Measurements from ENCODE around the gene ZNF784.

Gene ZNF784

GRCh38 chr19:55623130-55623529, 1.2 kb downstream of the ZNF784 start:
- H3K9me3 Mint-ChIP-seq = no peaks in the 10 kb centered on the region
- H3K36me3 Mint-ChIP-seq (ENCODE audit: low read depth) = peaks cover 18% of the 10 kb centered on the region
- no peak overlapping the region for H3K4me3 Mint-ChIP-seq
- H3K27me3 Mint-ChIP-seq = peaks cover 8% of the 10 kb centered on the region
- H3K4me1 Mint-ChIP-seq (ENCODE audit: low read depth) = peaks cover 55% of the 10 kb centered on the region
- H3K27ac Mint-ChIP-seq = no peak overlapping the region

- no peak overlapping the region for H3K27ac Mint-ChIP-seq
- H3K36me3 Mint-ChIP-seq (ENCODE audit: low read depth) = peaks cover 22% of the 10 kb centered on the region
- H3K27me3 Mint-ChIP-seq = peaks cover 8% of the 10 kb centered on the region
- H3K9me3 Mint-ChIP-seq = no peaks in the 10 kb centered on the region
- H3K4me1 Mint-ChIP-seq (ENCODE audit: low read depth) = peaks cover 55% of the 10 kb centered on the region
- no peak overlapping the region for H3K4me3 Mint-ChIP-seq
Observed at GRCh38 chr19:55622242-55622969, 2.0 kb downstream of the ZNF784 start.

GRCh38 chr19:55621673-55622231, 2.6 kb downstream of the ZNF784 start:
- Mint-ChIP-seq H3K4me3 (no peak overlapping the region), H3K27me3 (peaks cover 4% of the 10 kb centered on the region), H3K9me3 (no peaks in the 10 kb centered on the region), H3K27ac (no peak overlapping the region), H3K4me1 (ENCODE audit: low read depth) (peaks cover 50% of the 10 kb centered on the region), H3K36me3 (ENCODE audit: low read depth) (peaks cover 27% of the 10 kb centered on the region)

GRCh38 chr19:55621205-55621672, 3.1 kb downstream of the ZNF784 start:
- H3K27me3 Mint-ChIP-seq = peaks cover 3% of the 10 kb centered on the region
- H3K36me3 Mint-ChIP-seq (ENCODE audit: low read depth) = peaks cover 29% of the 10 kb centered on the region
- no peak overlapping the region for H3K27ac Mint-ChIP-seq
- H3K4me3 Mint-ChIP-seq = no peak overlapping the region
- H3K9me3 Mint-ChIP-seq = no peaks in the 10 kb centered on the region
- peaks cover 45% of the 10 kb centered on the region for H3K4me1 Mint-ChIP-seq (ENCODE audit: low read depth)

GRCh38 chr19:55620410-55621204, 3.8 kb downstream of the ZNF784 start:
- Mint-ChIP-seq H3K36me3 (ENCODE audit: low read depth) (peaks cover 29% of the 10 kb centered on the region), H3K27ac (peak overlapping the region; percentile 29), H3K4me1 (ENCODE audit: low read depth) (peaks cover 40% of the 10 kb centered on the region), H3K9me3 (no peaks in the 10 kb centered on the region), H3K4me3 (peak overlapping the region; percentile 23), H3K27me3 (peaks cover 3% of the 10 kb centered on the region)

GRCh38 chr19:55619286-55619685, 5.1 kb downstream of the ZNF784 start:
- peak overlapping the region; percentile 19 for H3K27ac Mint-ChIP-seq
- H3K4me1 Mint-ChIP-seq (ENCODE audit: low read depth) = peaks cover 31% of the 10 kb centered on the region
- H3K27me3 Mint-ChIP-seq = no peaks in the 10 kb centered on the region
- H3K9me3 Mint-ChIP-seq = no peaks in the 10 kb centered on the region
- H3K36me3 Mint-ChIP-seq (ENCODE audit: low read depth) = peaks cover 29% of the 10 kb centered on the region
- H3K4me3 Mint-ChIP-seq = no peak overlapping the region

- H3K36me3 Mint-ChIP-seq (ENCODE audit: low read depth) = peaks cover 29% of the 10 kb centered on the region
- peaks cover 24% of the 10 kb centered on the region for H3K4me1 Mint-ChIP-seq (ENCODE audit: low read depth)
- no peak overlapping the region for H3K4me3 Mint-ChIP-seq
- H3K27ac Mint-ChIP-seq = no peak overlapping the region
- H3K27me3 Mint-ChIP-seq = no peaks in the 10 kb centered on the region
- H3K9me3 Mint-ChIP-seq = no peaks in the 10 kb centered on the region
Observed at GRCh38 chr19:55618426-55618825, 5.9 kb downstream of the ZNF784 start.

- H3K27me3 Mint-ChIP-seq = no peaks in the 10 kb centered on the region
- H3K4me1 Mint-ChIP-seq (ENCODE audit: low read depth) = peaks cover 25% of the 10 kb centered on the region
- no peak overlapping the region for H3K4me3 Mint-ChIP-seq
- H3K9me3 Mint-ChIP-seq = no peaks in the 10 kb centered on the region
- H3K27ac Mint-ChIP-seq = peak overlapping the region; percentile 26
- H3K36me3 Mint-ChIP-seq (ENCODE audit: low read depth) = peaks cover 38% of the 10 kb centered on the region
Observed at GRCh38 chr19:55617426-55617825, 6.9 kb downstream of the ZNF784 start.

- H3K36me3 Mint-ChIP-seq (ENCODE audit: low read depth) = peaks cover 38% of the 10 kb centered on the region
- H3K9me3 Mint-ChIP-seq = no peaks in the 10 kb centered on the region
- H3K4me1 Mint-ChIP-seq (ENCODE audit: low read depth) = peaks cover 35% of the 10 kb centered on the region
- H3K4me3 Mint-ChIP-seq = no peak overlapping the region
- H3K27me3 Mint-ChIP-seq = no peaks in the 10 kb centered on the region
- no peak overlapping the region for H3K27ac Mint-ChIP-seq
Observed at GRCh38 chr19:55616395-55616875, 7.9 kb downstream of the ZNF784 start.

GRCh38 chr19:55615543-55616394, 8.6 kb downstream of the ZNF784 start:
- no peaks in the 10 kb centered on the region for H3K9me3 Mint-ChIP-seq
- peaks cover 36% of the 10 kb centered on the region for H3K4me1 Mint-ChIP-seq (ENCODE audit: low read depth)
- H3K27me3 Mint-ChIP-seq = no peaks in the 10 kb centered on the region
- H3K4me3 Mint-ChIP-seq = no peak overlapping the region
- H3K27ac Mint-ChIP-seq = no peak overlapping the region
- H3K36me3 Mint-ChIP-seq (ENCODE audit: low read depth) = peaks cover 36% of the 10 kb centered on the region

GRCh38 chr19:55614711-55615542, 9.4 kb downstream of the ZNF784 start:
- H3K4me1 Mint-ChIP-seq (ENCODE audit: low read depth) = peaks cover 34% of the 10 kb centered on the region
- peaks cover 30% of the 10 kb centered on the region for H3K36me3 Mint-ChIP-seq (ENCODE audit: low read depth)
- no peak overlapping the region for H3K27ac Mint-ChIP-seq
- H3K27me3 Mint-ChIP-seq = no peaks in the 10 kb centered on the region
- no peak overlapping the region for H3K4me3 Mint-ChIP-seq
- no peaks in the 10 kb centered on the region for H3K9me3 Mint-ChIP-seq

GRCh38 chr19:55613930-55614710, 10.2 kb downstream of the ZNF784 start:
- H3K4me3 Mint-ChIP-seq = no peak overlapping the region
- H3K4me1 Mint-ChIP-seq (ENCODE audit: low read depth) = peaks cover 31% of the 10 kb centered on the region
- H3K27me3 Mint-ChIP-seq = no peaks in the 10 kb centered on the region
- peaks cover 28% of the 10 kb centered on the region for H3K36me3 Mint-ChIP-seq (ENCODE audit: low read depth)
- H3K9me3 Mint-ChIP-seq = no peaks in the 10 kb centered on the region
- no peak overlapping the region for H3K27ac Mint-ChIP-seq

- Mint-ChIP-seq H3K36me3 (ENCODE audit: low read depth) (peaks cover 34% of the 10 kb centered on the region), H3K27me3 (no peaks in the 10 kb centered on the region), H3K4me3 (no peak overlapping the region), H3K4me1 (ENCODE audit: low read depth) (peaks cover 37% of the 10 kb centered on the region), H3K9me3 (no peaks in the 10 kb centered on the region), H3K27ac (no peak overlapping the region)
Observed at GRCh38 chr19:55613396-55613795, 11.0 kb downstream of the ZNF784 start.

All from stimulated activated naive CD8-positive, alpha-beta T cell treated with anti-CD3 and anti-CD28 coated beads, Interleukin-15, Interleukin-2, amounts not matched to agents 100 ng/mL and 50 ng/mL, for 24 hours (primary cell).